ENCODE results near the gene AFG3L2.

Gene AFG3L2

DNA sequence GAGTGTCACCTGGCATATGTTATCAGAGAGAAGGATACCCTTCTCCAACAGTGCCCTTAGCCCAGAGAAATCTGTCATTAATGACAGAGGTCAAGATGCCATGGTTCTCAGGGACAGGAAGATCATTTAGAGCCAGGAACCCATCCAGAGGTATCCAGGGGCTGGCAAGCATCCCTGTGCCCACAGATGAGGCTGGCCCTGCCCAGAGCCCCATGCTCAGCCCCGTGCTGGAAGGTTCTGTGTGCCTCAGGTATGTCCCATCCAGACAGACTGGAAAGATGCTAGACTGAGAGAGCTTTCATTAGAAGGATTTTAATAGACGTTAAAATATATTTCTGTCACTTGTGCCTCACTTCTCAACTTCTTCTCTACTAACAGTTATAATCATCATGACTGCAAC is 77.2 kb downstream of the AFG3L2 start:
- no peak for DNase-seq

DNA sequence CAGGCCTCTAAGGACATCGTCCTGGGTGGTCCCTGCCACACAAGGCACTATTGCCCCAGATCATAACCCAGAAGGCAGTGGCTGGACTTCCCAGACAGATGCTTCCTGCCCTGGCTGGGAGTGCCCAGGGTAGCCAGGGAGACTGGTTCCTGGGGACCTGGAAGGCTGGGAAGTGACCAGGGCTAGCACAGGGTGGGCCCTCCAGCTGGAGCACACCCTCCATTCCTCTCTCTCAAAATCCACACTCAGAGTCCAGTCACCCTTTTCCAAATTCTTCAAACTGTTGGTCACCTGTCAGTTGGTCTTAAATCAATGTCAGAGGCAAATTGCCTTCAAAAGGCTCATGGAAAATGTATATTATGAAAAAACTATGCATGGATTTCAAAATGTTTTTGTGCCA is 80.6 kb downstream of the AFG3L2 start:
- DNase-seq, result no peak

DNA sequence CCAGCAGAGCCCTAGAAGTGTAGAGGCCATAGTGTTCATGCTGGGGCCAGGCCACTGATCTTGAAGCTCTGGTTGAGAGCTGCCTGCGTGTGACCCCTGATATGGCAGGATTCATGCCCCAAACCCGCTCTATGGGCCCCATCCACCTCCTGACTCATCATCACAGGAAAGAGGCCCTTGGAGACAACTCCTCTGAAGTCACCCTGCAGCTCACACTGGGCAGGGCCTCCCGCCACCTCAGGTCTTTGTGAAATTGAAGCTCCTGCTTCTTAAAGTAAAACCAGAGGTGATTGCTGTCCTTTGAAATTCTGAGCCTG is 81.0 kb downstream of the AFG3L2 start:
- DNase-seq, result no peak

DNA sequence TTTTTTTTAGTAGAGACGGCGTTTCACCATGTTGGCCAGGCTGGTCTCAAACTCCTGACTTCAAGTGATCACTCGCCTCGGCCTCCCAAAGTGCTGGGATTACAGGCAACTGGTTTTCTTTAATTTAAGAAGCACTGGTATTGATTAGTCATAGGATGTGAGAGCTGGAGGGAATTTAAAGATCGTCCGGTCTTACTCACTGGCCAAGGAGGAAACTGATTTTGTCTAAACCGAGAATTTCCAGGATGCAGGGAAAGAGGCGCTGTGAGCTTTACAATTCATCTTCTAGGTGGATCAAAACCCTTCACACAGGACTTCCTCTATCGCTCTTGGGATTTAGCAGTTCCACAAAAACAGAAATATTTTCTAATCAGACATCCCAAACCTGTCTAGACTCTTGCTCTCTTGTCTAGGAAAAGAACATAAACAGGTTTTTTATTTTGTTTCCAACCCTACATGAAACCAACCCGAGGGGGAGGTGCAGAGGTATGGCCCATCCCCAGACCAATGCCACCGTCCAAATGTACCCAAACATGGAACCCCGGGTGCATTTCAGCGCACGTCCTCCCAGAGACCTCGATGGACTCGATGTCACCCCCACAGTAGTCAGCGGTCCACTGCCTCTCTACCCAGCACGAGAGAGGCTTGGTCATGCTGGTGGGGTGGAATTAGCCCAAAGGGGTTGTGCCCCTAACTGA is 81.5 kb downstream of the AFG3L2 start:
- DNase-seq, result no peak

DNA sequence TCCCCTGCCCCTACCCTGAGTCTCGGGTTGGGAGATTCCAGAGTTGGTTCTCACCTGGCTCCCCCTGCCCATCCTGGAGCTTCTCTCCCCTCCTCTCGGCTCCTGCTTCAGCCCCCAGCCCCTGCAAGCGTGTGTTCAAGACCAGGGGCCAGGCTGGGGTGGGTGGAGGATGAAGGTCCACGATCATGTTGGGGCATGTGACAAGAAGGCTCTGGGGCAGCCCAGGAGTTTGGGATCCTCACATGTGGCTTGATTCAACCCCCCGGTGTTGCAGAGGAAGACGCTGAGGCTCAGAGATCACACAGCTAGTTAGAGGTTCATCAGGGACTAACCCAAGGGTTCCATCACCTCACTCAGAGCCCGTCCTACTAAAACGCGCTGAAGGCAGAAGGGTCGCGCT is 83.2 kb downstream of the AFG3L2 start:
- DNase-seq, result no peak

DNA sequence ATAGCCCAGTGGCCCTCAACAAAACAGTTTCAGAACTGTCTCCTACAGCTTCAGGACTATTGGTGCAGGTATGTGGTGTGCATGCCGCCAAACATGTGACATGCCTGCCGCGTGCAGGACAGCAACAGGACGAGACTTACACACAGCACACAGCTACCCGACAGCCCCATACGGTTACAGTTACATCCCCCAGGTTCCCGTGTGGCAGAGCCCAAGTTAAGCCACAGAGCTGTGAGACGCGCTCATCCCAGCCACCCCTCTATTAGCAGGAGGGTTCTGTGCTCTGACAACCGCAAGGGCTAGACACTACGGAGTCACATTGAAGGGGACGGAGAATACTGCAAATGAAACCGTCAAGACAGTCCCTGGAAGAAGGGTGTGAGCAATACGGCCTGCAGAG is 85.3 kb downstream of the AFG3L2 start:
- no peak for DNase-seq

DNA sequence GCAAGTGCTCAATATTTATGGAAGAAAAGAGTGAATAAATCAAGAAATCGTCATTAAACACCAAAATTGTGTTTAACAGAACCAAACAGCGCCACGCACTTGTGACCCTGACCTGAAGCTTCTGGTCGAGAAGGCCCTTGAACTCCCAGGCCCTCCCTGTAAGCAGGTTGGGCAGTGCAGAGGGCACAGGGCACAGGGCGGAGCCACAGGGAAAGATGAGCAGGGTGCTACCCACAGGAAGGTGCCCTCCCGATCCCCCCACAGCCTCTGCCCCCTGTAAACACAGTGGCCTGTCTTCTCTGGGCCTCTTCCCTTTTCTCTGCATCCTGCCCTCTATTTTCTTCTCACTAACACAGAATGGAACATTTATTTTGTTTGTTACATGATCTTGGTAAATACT is 85.9 kb downstream of the AFG3L2 start:
- DNase-seq, result no peak

DNA sequence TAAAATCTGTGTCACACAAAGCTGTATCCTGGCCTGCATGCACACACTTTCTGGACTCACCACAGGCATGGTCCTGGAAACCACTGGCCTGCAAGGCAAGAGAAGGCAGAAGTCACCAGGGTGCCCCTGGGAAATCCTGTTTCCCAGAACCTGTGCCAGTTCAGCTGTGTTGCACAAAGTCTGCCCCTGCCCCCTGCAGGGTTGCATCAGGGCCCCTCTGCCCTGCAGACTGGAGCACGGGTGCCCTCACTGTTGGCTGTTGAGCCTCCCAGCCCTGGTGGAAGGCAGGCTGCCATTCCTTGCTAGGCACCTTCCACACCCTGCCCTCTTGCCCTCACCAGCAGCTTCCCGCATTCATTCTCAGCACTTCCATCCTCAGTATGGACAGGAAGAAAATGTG is 86.9 kb downstream of the AFG3L2 start:
- no peak for DNase-seq

DNA sequence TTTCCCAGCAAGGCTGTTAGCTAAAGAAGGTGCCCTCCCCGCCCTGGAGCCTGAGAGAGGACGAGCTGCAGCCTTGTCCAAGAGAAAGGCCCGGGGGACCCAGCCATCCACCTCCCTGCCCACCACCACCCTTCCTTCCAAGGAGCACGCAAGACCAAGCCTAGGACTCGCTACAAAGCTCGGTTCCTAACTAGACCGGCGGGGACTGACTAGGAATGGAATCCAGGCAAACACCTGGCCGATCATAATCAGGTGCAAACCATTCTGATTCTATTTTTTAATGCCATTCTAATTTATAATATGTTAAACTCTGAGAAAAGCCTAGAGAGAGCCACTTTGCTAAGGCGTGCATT is 88.6 kb downstream of the AFG3L2 start:
- DNase-seq, result no peak

DNA sequence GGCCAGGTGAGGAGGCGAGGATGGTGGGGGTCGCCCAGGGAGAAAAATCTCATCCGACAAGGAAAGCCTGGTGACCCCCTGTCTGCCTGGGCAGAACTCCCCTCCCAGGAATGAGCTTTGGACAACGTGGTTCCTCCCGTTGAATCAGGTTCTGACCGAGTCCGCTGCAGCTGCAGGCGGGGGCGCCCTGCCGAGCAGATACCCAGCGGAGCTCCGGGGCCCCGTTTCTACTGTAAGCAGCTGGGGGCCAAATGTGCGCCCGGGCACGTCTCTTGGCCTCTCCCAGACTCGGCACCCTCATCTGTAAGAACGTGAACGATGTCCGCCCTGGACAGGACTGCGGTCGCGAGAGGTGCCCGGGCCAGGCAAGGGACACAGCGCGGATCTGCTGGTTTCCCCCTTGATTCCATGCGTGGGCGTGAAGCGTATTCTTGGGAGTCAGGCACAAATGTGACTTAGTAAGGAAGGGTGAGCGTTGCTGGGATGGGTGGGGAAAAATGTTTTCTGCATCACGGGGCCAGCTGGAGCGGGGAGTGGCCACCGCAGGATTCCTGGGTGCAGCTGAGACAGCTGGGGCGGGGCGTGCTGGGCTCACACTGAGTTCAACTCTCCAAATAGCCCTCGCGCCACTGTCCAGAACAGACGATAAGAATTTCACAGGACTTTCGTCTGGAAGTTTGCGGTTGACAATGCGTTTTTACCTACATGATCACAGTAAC is 89.2 kb downstream of the AFG3L2 start:
- no peak for DNase-seq

DNA sequence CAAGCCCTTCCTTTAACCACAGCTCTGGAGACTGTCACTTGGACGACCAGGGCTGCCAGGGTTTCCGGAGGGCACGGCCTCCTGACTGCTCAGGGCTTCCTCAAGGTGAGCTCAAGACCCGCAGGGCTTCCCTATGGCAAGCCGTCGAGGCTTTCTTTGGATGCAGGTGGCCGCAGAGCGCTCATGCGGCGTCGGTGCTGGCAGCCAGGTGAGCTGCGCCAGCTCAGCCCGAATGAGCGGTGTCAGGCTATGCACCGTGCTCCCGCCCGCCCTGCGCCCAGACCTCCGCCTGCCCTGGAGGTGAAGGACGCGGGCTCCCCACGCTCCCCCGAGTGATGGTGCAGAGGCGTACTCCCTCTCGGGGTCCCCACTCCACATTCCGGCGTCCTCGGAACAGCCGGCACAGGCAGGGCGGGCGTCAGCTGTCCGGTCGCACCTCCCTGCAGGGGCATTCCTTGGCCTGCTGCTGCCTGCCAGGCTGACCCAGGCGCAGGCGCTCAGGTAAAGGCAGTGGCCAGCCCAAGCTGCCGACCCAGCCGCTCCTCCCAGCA is 89.8 kb downstream of the AFG3L2 start:
- DNase-seq, result no peak

DNA sequence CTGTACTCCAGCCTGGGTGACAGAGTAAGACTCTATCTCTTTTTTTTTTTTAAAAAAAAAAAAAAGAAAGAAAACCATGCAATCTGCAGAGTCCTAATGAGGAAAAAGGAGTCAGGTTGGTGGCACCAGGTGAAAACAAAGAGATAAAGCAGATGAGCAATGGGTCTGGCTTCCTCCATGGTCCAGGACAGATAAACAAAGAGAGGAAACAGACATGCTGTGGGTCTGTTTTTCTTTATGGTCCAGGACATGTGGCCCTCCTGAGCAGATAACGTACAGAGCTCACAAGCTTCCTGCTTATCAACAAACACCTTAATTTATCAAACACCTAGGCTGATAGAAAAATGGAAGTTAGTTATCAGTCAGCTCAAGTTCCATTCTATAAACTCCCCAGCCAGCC is 93.4 kb downstream of the AFG3L2 start:
- DNase-seq, result no peak

DNA sequence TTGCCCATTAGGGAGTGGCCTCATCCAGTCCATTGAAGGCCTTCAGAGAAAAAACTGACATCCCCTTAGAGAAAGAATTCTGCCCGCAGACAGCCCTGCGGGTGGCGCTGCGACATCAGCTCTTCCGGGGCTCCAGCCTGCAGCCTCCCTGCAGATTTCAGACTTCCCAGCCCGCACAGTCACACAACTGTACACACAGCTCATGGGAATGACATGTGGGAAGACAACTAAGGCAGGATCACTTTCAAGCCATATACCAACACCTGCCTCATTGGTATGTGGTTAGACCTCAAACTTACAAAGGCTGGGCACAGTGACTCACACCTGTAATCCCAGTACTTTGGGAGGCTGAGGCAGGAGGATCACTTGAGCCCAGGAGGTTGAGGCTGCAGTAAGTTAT is 93.8 kb downstream of the AFG3L2 start:
- DNase-seq, result no peak

DNA sequence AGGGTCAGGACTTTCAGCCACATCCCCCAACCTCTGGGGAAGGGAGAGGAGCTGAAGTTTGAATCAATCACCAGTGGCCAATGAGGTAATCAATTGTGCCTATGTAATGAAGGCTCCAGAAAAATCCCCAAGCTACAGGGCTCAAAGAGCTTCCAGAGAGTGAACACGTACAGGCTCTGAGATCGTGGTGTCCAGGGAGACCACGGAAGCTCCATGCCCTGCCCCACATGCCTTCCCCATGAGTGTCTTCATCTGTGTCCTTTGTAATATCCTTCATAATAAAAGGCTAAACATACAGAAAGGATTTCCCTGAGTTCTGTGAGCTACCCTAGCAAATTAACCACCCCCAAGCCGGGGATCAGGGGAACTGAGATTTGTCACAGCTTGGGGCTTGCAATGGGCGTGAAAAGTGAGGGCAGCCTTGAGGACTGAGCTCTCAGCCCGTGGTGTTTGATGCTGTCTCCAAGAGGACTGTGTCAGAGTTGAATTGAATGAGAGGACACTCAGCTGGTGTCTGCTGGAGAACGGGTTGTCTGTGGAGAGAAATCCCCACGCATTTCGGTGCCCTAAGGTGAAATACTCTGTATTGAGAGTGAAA is 94.5 kb downstream of the AFG3L2 start:
- no peak for DNase-seq

DNA sequence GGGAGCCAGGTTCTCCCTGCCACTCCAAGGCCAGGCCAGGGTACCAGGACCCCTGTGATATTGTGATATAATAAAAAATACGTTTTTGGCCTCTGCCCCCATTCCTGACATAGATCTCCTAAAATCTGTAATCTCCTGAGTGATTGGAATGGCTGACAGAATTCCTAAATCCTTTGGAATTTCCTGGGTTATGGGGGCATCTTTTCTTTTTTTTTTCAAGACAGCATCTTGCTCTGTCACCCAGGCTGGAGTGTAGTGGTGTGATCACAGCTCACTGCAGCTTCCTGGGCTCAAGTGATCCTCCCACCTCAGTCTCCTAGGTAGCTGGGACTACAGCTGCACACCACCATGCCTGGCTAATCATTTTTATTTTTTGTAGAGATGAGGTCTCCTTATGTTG is 95.2 kb downstream of the AFG3L2 start:
- no peak for DNase-seq

DNA sequence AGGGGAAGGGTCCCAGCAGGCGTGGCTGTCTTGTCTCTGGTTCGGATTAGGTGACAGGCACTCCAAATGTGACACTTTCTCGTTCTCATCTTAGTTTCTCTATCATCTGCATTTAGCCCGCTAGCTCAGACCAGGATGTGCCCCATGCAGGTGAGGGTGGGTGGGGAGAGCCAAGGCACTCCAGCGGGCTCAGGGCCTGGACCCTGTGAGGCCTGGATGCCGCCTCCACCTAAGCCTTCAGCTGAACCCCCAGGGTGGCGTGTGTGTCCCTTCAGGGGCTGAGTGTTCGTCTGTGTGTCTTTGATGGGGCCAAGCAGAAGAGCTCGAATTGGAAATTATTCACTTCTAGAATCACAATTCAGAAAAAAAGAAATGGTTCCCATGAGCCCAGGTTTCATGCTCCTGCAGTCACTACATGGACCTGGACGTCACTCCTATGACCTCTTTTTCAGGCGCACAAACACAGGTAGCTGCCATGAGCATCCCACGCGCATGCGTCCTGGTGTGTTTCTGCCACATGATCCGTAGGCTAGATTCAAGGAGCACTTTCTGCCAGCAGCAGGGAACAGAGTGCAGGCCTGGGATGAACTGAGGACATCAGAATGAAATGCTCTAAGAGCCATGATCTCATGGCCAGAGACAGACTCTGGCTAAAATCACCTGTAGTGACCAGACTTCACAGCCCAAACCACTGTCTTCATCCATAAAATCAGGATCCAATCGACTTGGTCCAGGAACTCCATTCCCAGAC is 97.1 kb downstream of the AFG3L2 start:
- no peak for DNase-seq
